ENCODE data around the gene ACYP2.
"Not testable (repeated sequence)": the region's sequence is repeated elsewhere in the genome, so short reads cannot be mapped to it uniquely, and the experiment has no call there.

ACYP2 gene

DNA sequence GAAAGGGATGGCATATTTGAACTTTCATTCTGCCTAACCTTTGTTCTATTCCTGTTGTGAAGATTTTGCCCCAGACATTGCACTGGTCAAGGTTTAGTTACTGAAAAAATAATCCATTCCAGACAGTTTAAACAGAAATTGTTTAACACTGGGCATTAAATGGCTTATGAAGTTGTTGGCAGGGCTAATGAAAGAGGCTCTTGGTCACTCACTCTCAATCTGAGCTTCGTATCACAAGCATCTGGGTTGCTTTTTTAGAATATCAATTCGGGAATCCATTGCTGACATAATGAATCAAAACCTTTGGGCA is 8.0 kb upstream of the ACYP2 start:
- H3K4me3 Mint-ChIP-seq, result no peak overlapping the region
- H3K36me3 Mint-ChIP-seq, result no peaks in the 10 kb centered on the region
- H3K27ac Mint-ChIP-seq, result no peak overlapping the region
- DNase-seq (ENCODE audit: low spot score in 2 of 2) (no peak), ATAC-seq (ENCODE audit: low read depth) (no peak)
- H3K4me1 Mint-ChIP-seq, result peaks cover 28% of the 10 kb centered on the region
- H3K9me3 Mint-ChIP-seq, result no peaks in the 10 kb centered on the region
- no peaks in the 10 kb centered on the region for H3K27me3 Mint-ChIP-seq

DNA sequence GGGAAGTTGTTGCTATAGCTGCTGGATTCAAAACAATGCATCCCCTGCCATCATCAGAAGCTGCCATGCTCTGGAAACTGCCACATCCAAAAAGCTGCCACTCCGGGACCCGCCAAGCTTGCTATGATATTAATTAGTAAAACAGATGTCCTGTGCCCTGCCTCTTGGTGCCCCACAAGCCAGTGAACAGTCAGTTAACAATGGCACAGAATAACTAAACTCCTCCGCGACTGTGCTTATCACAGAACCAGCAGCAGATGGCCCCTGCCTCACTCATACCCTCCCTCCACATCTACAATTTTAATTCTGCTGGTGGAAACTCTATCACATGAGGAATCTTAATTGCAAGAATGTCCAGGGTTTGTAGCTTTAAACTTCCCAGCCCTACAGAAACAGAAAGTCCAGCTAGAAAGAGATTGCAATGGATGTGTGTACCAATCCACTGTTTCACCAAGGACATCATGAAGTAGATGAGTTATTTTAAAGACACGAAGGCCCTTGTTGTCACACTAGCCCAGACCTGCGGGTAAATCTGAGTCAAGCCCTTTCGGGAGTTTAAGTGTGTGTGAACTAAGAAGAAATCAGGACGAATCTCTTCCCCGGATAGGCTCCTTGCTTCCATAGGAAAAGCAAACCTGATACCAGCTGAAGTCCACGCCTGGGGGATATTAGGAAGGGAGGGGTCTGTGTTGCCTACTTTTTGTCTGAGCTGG is 7.4 kb upstream of the ACYP2 start:
- Mint-ChIP-seq H3K27ac (no peak overlapping the region), H3K36me3 (no peaks in the 10 kb centered on the region), H3K4me3 (no peak overlapping the region), H3K27me3 (no peaks in the 10 kb centered on the region), H3K4me1 (peaks cover 24% of the 10 kb centered on the region), H3K9me3 (no peaks in the 10 kb centered on the region)
- no peak for ATAC-seq (ENCODE audit: low read depth)
- DNase-seq (ENCODE audit: low spot score in 2 of 2), result no peak

- H3K36me3 Mint-ChIP-seq, result no peaks in the 10 kb centered on the region
- no peak overlapping the region for H3K4me3 Mint-ChIP-seq
- ATAC-seq (ENCODE audit: low read depth), result no peak
- H3K27me3 Mint-ChIP-seq, result no peaks in the 10 kb centered on the region
- no peak for DNase-seq (ENCODE audit: low spot score in 2 of 2)
- H3K27ac Mint-ChIP-seq, result no peak overlapping the region
- H3K9me3 Mint-ChIP-seq, result no peaks in the 10 kb centered on the region
- H3K4me1 Mint-ChIP-seq, result peaks cover 16% of the 10 kb centered on the region
Observed at GRCh38 chr2:54109848-54110247, 5.6 kb upstream of the ACYP2 start.

- peak overlapping the region; percentile 98 for H3K27ac Mint-ChIP-seq
- H3K4me3 Mint-ChIP-seq, result peak overlapping the region; percentile 92
- DNase-seq (ENCODE audit: low spot score in 2 of 2); H3K4me1 Mint-ChIP-seq; H3K27me3 Mint-ChIP-seq; ATAC-seq (ENCODE audit: low read depth); H3K9me3 Mint-ChIP-seq: not testable (repeated sequence)
- H3K36me3 Mint-ChIP-seq, result peaks cover 17% of the 10 kb centered on the region
Observed at GRCh38 chr2:54114479-54114878, 936 bp upstream of the ACYP2 start.

DNA sequence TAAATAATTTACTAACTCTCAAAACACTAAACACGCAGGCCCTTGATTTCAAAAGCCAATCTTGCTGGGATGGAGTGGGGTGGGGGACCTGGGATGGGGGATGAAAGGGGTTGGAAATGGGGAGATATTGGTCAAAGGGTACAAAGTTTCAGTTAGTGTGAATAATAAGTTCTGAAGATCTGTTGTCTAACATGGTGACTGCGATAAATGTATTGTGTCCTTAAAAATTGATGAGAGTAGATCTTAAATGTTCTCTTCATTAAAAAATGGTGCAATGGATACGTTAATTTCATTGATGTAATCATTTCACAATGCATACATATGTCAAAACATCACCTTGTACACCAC is 505 bp upstream of the ACYP2 start:
- H3K27me3 Mint-ChIP-seq, result no peaks in the 10 kb centered on the region
- DNase-seq (ENCODE audit: low spot score in 2 of 2) (no peak), ATAC-seq (ENCODE audit: low read depth) (no peak)
- H3K36me3 Mint-ChIP-seq, result peaks cover 19% of the 10 kb centered on the region
- H3K27ac Mint-ChIP-seq, result peak overlapping the region; percentile 98
- peak overlapping the region; percentile 92 for H3K4me3 Mint-ChIP-seq
- no peaks in the 10 kb centered on the region for H3K9me3 Mint-ChIP-seq
- peaks cover 7% of the 10 kb centered on the region for H3K4me1 Mint-ChIP-seq

DNA sequence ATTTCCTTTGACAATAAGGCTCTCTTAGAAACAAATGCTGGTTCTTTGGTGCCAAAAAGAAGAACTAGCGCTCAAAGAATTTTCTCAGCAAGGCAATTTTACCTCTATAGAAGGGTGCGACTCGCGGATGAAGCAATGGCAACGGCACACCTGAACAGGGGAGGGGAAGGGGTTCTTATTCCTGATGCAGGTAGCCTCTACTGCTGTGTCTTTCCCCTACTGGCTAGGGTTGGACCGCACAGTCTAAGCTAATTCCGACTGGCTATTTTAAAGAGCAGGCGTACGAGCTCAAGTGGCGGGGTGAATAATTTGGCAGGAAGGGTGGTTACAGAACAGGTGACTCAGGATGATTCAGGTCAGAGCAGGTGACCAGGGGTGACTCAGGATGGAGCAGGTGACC is 1.2 kb downstream of the ACYP2 start:
- peak overlapping the region; percentile 75 for H3K4me3 Mint-ChIP-seq
- not testable (repeated sequence) for H3K9me3 Mint-ChIP-seq; H3K4me1 Mint-ChIP-seq; DNase-seq (ENCODE audit: low spot score in 2 of 2); H3K27ac Mint-ChIP-seq; ATAC-seq (ENCODE audit: low read depth); H3K27me3 Mint-ChIP-seq
- H3K36me3 Mint-ChIP-seq, result peaks cover 21% of the 10 kb centered on the region

DNA sequence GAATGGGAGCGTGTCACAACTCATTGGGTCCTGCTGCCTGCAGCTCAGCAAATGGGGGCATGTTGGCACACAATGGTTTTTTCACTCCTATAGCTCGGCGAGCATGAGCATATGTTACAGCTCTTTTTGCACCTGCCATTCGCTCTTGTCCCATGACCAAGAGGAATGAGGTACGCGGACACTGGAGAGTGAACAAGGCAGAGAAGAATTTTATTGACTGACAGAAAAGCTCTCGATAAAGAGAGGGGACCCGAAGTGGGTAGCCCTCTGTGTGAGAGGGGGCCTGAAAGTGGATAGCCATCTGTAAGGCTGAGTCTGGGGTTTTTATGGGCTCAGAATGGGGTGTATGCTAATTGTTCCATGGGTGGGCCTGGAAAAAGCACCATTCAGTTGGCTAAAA is 5.5 kb downstream of the ACYP2 start:
- peaks cover 23% of the 10 kb centered on the region for H3K36me3 Mint-ChIP-seq
- H3K4me3 Mint-ChIP-seq, result no peak overlapping the region
- H3K4me1 Mint-ChIP-seq, result no peaks in the 10 kb centered on the region
- DNase-seq (ENCODE audit: low spot score in 2 of 2), result no peak
- no peaks in the 10 kb centered on the region for H3K27me3 Mint-ChIP-seq
- ATAC-seq (ENCODE audit: low read depth), result no peak
- no peaks in the 10 kb centered on the region for H3K9me3 Mint-ChIP-seq
- no peak overlapping the region for H3K27ac Mint-ChIP-seq

GRCh38 chr2:54122171-54122935 is 6.9 kb downstream of the ACYP2 start:
- no peak overlapping the region for H3K27ac Mint-ChIP-seq
- H3K36me3 Mint-ChIP-seq, result peaks cover 20% of the 10 kb centered on the region
- DNase-seq (ENCODE audit: low spot score in 2 of 2), result no peak
- H3K27me3 Mint-ChIP-seq, result no peaks in the 10 kb centered on the region
- no peaks in the 10 kb centered on the region for H3K4me1 Mint-ChIP-seq
- H3K4me3 Mint-ChIP-seq, result no peak overlapping the region
- H3K9me3 Mint-ChIP-seq, result no peaks in the 10 kb centered on the region
- no peak for ATAC-seq (ENCODE audit: low read depth)

DNA sequence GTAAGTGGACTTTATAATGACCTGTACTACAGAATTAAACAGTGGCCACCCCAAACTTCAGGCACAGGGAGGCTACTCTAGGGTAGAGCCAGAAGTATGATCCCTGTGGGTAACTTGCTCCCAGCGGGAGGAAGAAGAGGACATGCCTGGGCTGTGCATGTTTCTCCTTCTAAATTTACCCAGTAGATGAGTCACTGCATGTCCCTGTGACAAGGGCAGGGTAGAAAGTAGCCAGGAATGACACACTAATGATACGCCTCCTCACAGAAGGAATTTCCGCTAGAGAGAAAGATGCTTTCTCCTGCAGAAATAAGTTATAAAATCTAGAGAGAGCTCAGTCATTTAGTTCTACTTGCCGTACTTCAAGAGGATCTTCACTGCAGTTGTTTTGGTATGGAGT is 7.5 kb downstream of the ACYP2 start:
- Mint-ChIP-seq H3K27me3 (no peaks in the 10 kb centered on the region), H3K4me1 (no peaks in the 10 kb centered on the region), H3K9me3 (no peaks in the 10 kb centered on the region), H3K4me3 (no peak overlapping the region), H3K36me3 (peaks cover 17% of the 10 kb centered on the region), H3K27ac (no peak overlapping the region)
- no peak for DNase-seq (ENCODE audit: low spot score in 2 of 2)
- ATAC-seq (ENCODE audit: low read depth), result no peak

- ATAC-seq (ENCODE audit: low read depth); H3K36me3 Mint-ChIP-seq; H3K27me3 Mint-ChIP-seq; H3K4me3 Mint-ChIP-seq; H3K4me1 Mint-ChIP-seq; H3K27ac Mint-ChIP-seq; H3K9me3 Mint-ChIP-seq; DNase-seq (ENCODE audit: low spot score in 2 of 2): not testable (repeated sequence)
Observed at GRCh38 chr2:54127174-54127573, 11.8 kb downstream of the ACYP2 start.

- H3K36me3 Mint-ChIP-seq, result peaks cover 13% of the 10 kb centered on the region
- H3K27me3 Mint-ChIP-seq, result no peaks in the 10 kb centered on the region
- peaks cover 3% of the 10 kb centered on the region for H3K4me1 Mint-ChIP-seq
- H3K9me3 Mint-ChIP-seq, result peaks cover 1% of the 10 kb centered on the region
- DNase-seq (ENCODE audit: low spot score in 2 of 2) (no peak), ATAC-seq (ENCODE audit: low read depth) (no peak)
- peak overlapping the region; percentile 29 for H3K27ac Mint-ChIP-seq
- no peak overlapping the region for H3K4me3 Mint-ChIP-seq
Observed at GRCh38 chr2:54133056-54133455, 17.6 kb downstream of the ACYP2 start.

DNA sequence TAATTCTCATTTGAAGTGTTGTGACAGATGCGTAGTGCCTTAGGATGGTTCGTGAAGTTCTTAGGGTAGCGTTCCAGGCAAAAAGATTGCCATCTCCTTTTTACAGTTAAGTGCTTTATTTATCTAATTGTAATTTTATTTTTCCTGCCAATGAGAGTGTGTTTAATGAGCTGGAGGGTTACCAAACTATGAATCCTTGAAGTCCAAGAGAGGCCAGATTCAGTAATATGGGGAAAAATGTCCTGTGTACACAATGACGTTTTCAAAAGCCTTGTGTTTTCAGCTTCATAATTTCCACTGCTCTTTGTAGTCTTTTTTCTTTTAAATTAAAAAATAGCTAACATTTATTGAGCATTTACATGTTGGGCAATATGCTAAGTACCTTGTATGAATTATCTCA is 23.8 kb downstream of the ACYP2 start:
- ATAC-seq (ENCODE audit: low read depth) (no peak), DNase-seq (ENCODE audit: low spot score in 2 of 2) (no peak)
- Mint-ChIP-seq H3K27ac (no peak overlapping the region), H3K27me3 (no peaks in the 10 kb centered on the region), H3K9me3 (peaks cover 1% of the 10 kb centered on the region), H3K4me3 (no peak overlapping the region), H3K36me3 (peaks cover 24% of the 10 kb centered on the region), H3K4me1 (no peaks in the 10 kb centered on the region)

DNA sequence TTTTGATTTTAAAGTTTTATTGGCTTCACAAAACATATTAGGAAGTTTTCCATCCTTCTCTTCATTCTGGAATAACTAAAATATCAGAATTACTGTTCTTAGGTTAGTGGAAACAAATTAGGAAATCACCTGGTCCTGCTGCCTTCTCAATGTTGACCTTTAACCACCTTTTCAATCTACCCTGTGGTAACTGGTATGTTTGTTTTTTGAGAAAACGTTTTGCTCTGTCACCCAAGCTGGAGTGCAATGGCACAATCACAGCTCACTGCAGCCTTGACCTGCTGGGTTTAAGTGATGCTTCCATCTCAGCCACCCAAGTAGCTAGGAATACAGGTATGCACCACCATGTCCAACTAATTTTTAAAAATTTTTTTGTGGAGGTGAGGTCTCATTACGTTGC is 28.4 kb downstream of the ACYP2 start:
- no peaks in the 10 kb centered on the region for H3K4me1 Mint-ChIP-seq
- H3K36me3 Mint-ChIP-seq, result peaks cover 25% of the 10 kb centered on the region
- no peak overlapping the region for H3K4me3 Mint-ChIP-seq
- H3K27ac Mint-ChIP-seq, result no peak overlapping the region
- no peak for ATAC-seq (ENCODE audit: low read depth)
- H3K27me3 Mint-ChIP-seq, result no peaks in the 10 kb centered on the region
- no peak for DNase-seq (ENCODE audit: low spot score in 2 of 2)
- H3K9me3 Mint-ChIP-seq, result peaks cover 1% of the 10 kb centered on the region

- Mint-ChIP-seq H3K4me1 (no peaks in the 10 kb centered on the region), H3K27me3 (no peaks in the 10 kb centered on the region), H3K4me3 (no peak overlapping the region), H3K9me3 (no peaks in the 10 kb centered on the region), H3K27ac (no peak overlapping the region), H3K36me3 (peaks cover 19% of the 10 kb centered on the region)
- ATAC-seq (ENCODE audit: low read depth) (no peak), DNase-seq (ENCODE audit: low spot score in 2 of 2) (no peak)
Observed at GRCh38 chr2:54148391-54148790, 33.0 kb downstream of the ACYP2 start.
